Measurements from ENCODE around the gene NTSR1. TPM values are rescaled to one million over a fixed set of nuclear protein-coding genes. Genes with fewer than 3 reads are reported as not detected.

NTSR1 gene
- 8.7 and 15.9 TPM in 2 replicates for total RNA-seq (2021)
- percentile 50 among the genes with signal in this experiment for Bru-seq, nascent RNA
- percentile 51 among the genes with signal in this experiment for BruChase-seq, experiment 1, labeled RNA remaining after a 2-hour chase
- BruChase-seq, experiment 2, labeled RNA remaining after a 6-hour chase: percentile 66 among the genes with signal in this experiment
- long read RNA-seq, full-length matches to known transcripts: 6 of 29 reads
- long read RNA-seq, partial matches to known transcripts: 14 of 29 reads
- long read RNA-seq, other reads (novel, unspliced or antisense): 9 of 29 reads

- TF ChIP-seq CTCF (conservative IDR thresholded peaks at IDR 0.05; ENCODE audit: low read depth, low read length) (no peak), EZH2 (IDR thresholded peaks at IDR 0.05; ENCODE audit: borderline replicate concordance, low read depth, low read length, poor library complexity, severe bottlenecking) (peak; percentile 38)
- H3K27me3 ChIP-seq (replicated peaks; ENCODE audit: insufficient read depth, low read depth, low read length, poor library complexity): peaks cover 4% of the 10 kb centered on the region
- no peaks in the 10 kb centered on the region for H3K9me3 ChIP-seq (ENCODE audit: low read depth, low read length, poor library complexity, severe bottlenecking)
- H3K27ac ChIP-seq (ENCODE audit: low read depth, low read length, poor library complexity, severe bottlenecking): peak within 1 kb of the TSS; percentile 57
- ChIA-PET POLR2A (ENCODE audit: low non-redundant PET) (interaction anchor here (0.5 kb wide), 1 partner anchor 43 kb away, joined by 13 read pairs; no protein-coding TSS in a partner anchor), CTCF (interaction anchor here (0.8 kb wide), 1 partner anchor 26 kb away, joined by 3 read pairs; no protein-coding TSS in a partner anchor)
- peak; percentile 69 for DNase-seq (ENCODE audit: low spot score)
- BruUV-seq (replicated peaks): no TSS peak
- H3K4me1 ChIP-seq (ENCODE audit: insufficient read depth, low read length, poor library complexity, severe bottlenecking): peaks cover 51% of the 10 kb centered on the region
- no peaks in the 10 kb centered on the region for H3K36me3 ChIP-seq (ENCODE audit: insufficient read depth, low read length, poor library complexity, severe bottlenecking)
- H3K4me3 ChIP-seq (ENCODE audit: low read depth, low read length, poor library complexity, severe bottlenecking): peak within 1 kb of the TSS; percentile 60
- intact Hi-C loops (cut with micrococcal nuclease; ENCODE audit: unreplicated experiment): loop anchor here (1.0 kb wide), 1 partner anchor 26 kb away; no protein-coding TSS in a partner anchor
Measured at GRCh38 chr20:62708591-62709536, at the start of gene NTSR1. NTSR1 (plus strand) TSS chr20:62708836; CDS start chr20:62709208, 372 bp downstream.

- no peaks in the 10 kb centered on the region for H3K4me1 ChIP-seq (ENCODE audit: insufficient read depth, low read length, poor library complexity, severe bottlenecking)
- CTCF ChIA-PET: interaction anchor here (0.6 kb wide), 1 partner anchor 248 kb away, joined by 3 read pairs; no protein-coding TSS in a partner anchor
- no peak for TF ChIP-seq EZH2 (IDR thresholded peaks at IDR 0.05; ENCODE audit: borderline replicate concordance, low read depth, low read length, poor library complexity, severe bottlenecking)
- TF ChIP-seq CTCF (conservative IDR thresholded peaks at IDR 0.05; ENCODE audit: low read depth, low read length): no peak
- peak overlapping the region; percentile 14 for H3K27ac ChIP-seq (ENCODE audit: low read depth, low read length, poor library complexity, severe bottlenecking)
- no peaks in the 10 kb centered on the region for H3K27me3 ChIP-seq (replicated peaks; ENCODE audit: insufficient read depth, low read depth, low read length, poor library complexity)
- no peaks in the 10 kb centered on the region for H3K9me3 ChIP-seq (ENCODE audit: low read depth, low read length, poor library complexity, severe bottlenecking)
- POLR2A ChIA-PET (ENCODE audit: low non-redundant PET): no interaction called here
- no peaks in the 10 kb centered on the region for H3K36me3 ChIP-seq (ENCODE audit: insufficient read depth, low read length, poor library complexity, severe bottlenecking)
- DNase-seq (ENCODE audit: low spot score): no peak
- BruUV-seq (replicated peaks): no TSS peak
- H3K4me3 ChIP-seq (ENCODE audit: low read depth, low read length, poor library complexity, severe bottlenecking): no peak overlapping the region
- intact Hi-C loops (cut with micrococcal nuclease; ENCODE audit: unreplicated experiment): no loop called here
Measured at GRCh38 chr20:62659488-62660239, 49.0 kb upstream of the NTSR1 start.

GRCh38 chr20:62660240-62660615 lies 48.4 kb upstream of the NTSR1 start:
- no peaks in the 10 kb centered on the region for H3K27me3 ChIP-seq (replicated peaks; ENCODE audit: insufficient read depth, low read depth, low read length, poor library complexity)
- H3K36me3 ChIP-seq (ENCODE audit: insufficient read depth, low read length, poor library complexity, severe bottlenecking): no peaks in the 10 kb centered on the region
- no peak overlapping the region for H3K27ac ChIP-seq (ENCODE audit: low read depth, low read length, poor library complexity, severe bottlenecking)
- no peaks in the 10 kb centered on the region for H3K9me3 ChIP-seq (ENCODE audit: low read depth, low read length, poor library complexity, severe bottlenecking)
- intact Hi-C loops (cut with micrococcal nuclease; ENCODE audit: unreplicated experiment): no loop called here
- no peak overlapping the region for H3K4me3 ChIP-seq (ENCODE audit: low read depth, low read length, poor library complexity, severe bottlenecking)
- H3K4me1 ChIP-seq (ENCODE audit: insufficient read depth, low read length, poor library complexity, severe bottlenecking): no peaks in the 10 kb centered on the region
- no peak for DNase-seq (ENCODE audit: low spot score)
- BruUV-seq (replicated peaks): no TSS peak
- ChIA-PET CTCF (no interaction called here), POLR2A (ENCODE audit: low non-redundant PET) (no interaction called here)
- TF ChIP-seq CTCF (conservative IDR thresholded peaks at IDR 0.05; ENCODE audit: low read depth, low read length): no peak
- no peak for TF ChIP-seq EZH2 (IDR thresholded peaks at IDR 0.05; ENCODE audit: borderline replicate concordance, low read depth, low read length, poor library complexity, severe bottlenecking)
